SK-N-SH (cell line): ENCODE measurements around the gene SRGAP1. TPM values are rescaled to one million over a fixed set of nuclear protein-coding genes. Genes with fewer than 3 reads are reported as not detected.

Experiments
- CTCF ChIA-PET: fragments of 300-600, 350-600 bp; formaldehyde crosslinking; extraction: SDS; loops from one replicate; lab custom pipeline; 2021; lab: Yijun Ruan, JAX
- POLR2A ChIA-PET: fragments of 350-600 bp; sonication (Branson Sonifier 250); formaldehyde crosslinking; extraction: SDS; loops from one replicate; lab custom pipeline; 2020; ENCODE audit warnings: antibody characterized with exemption, inconsistent platforms; lab: Yijun Ruan, JAX
- DNase-seq: peaks from one replicate; pipeline ENCODE4 v3.0.0; 2012
- H2AFZ ChIP-seq: fragments of 200-600 bp; sonication (generic); 2 replicates; pipeline ENCODE4 v1.8.1; 2016; ENCODE audit warnings: antibody characterized with exemption, mild to moderate bottlenecking, low read depth
- H3F3A ChIP-seq: fragments of 200-600 bp; sonication (generic); replicated peaks from 2 replicates; pipeline ENCODE3; 2016; ENCODE audit warnings: antibody characterized with exemption, mild to moderate bottlenecking; ENCODE audit not compliant: insufficient read depth
- H3K27ac ChIP-seq, 2 experiments: fragments of 200-500 bp in 1 of 2; fragments of 200-600 bp in 1 of 2; sonication (Bioruptor generic) in 1 of 2; sonication (generic), shearing (Covaris generic) in 1 of 2; 2 replicates each; pipeline versions ENCODE4 v1.5.1 to v1.6.1; 2014 to 2016; ENCODE audit warnings: low read depth in 2 of 2, inconsistent platforms in 1 of 2, low read length in 1 of 2, mild to moderate bottlenecking in 1 of 2, mixed read lengths in 1 of 2
- H3K27me3 ChIP-seq: fragments of 200-600 bp; sonication (generic), shearing (Covaris generic); 2 replicates; pipeline ENCODE4 v1.6.1; 2016; ENCODE audit warnings: mixed run types; ENCODE audit not compliant: insufficient read depth
- H3K36me3 ChIP-seq, 2 experiments: fragments of 200-500 bp in 1 of 2; fragments of 200-600 bp in 1 of 2; sonication (Bioruptor generic) in 1 of 2; sonication (generic) in 1 of 2; replicated peaks in 1 of 2; 2 replicates each; pipeline versions ENCODE3 to v1.5.1; 2014 to 2016; ENCODE audit warnings: low read length in 1 of 2, mild to moderate bottlenecking in 1 of 2; ENCODE audit not compliant: insufficient read depth in 2 of 2, control insufficient read depth in 1 of 2
- H3K4me1 ChIP-seq, 2 experiments: fragments of 200-500 bp in 1 of 2; fragments of 200-600 bp in 1 of 2; sonication (Bioruptor generic) in 1 of 2; sonication (generic), shearing (Covaris generic) in 1 of 2; 2 replicates each; pipeline versions ENCODE4 v1.5.1 to v1.6.1; 2014 to 2016; ENCODE audit warnings: low read depth in 1 of 2, low read length in 1 of 2, mixed run types in 1 of 2; ENCODE audit not compliant: insufficient read depth in 2 of 2, control insufficient read depth in 1 of 2
- H3K4me2 ChIP-seq: fragments of 200-600 bp; sonication (generic), shearing (Covaris generic); 2 replicates; pipeline ENCODE4 v1.6.1; 2017; ENCODE audit warnings: mixed run types
- H3K4me3 ChIP-seq, 2 experiments: fragments of 200-500 bp in 1 of 2; fragments of 200-600 bp in 1 of 2; sonication (Bioruptor generic) in 1 of 2; sonication (generic), shearing (Covaris generic) in 1 of 2; 2 replicates each; pipeline versions ENCODE4 v1.5.1 to v1.8.1; 2014 to 2016; ENCODE audit warnings: low read depth in 2 of 2, inconsistent platforms in 1 of 2, low read length in 1 of 2, mild to moderate bottlenecking in 1 of 2, mixed read lengths in 1 of 2, moderate library complexity in 1 of 2
- H3K79me2 ChIP-seq: fragments of 200-600 bp; sonication (generic); 2 replicates; pipeline ENCODE4 v1.8.1; 2017; ENCODE audit warnings: mild to moderate bottlenecking; ENCODE audit not compliant: insufficient read depth
- H3K9ac ChIP-seq: fragments of 200-600 bp; sonication (generic); 2 replicates; pipeline ENCODE4 v1.6.1; 2017; ENCODE audit warnings: mixed run types
- H3K9me2 ChIP-seq: fragments of 200-600 bp; sonication (generic); 2 replicates; pipeline ENCODE4 v1.6.1; 2017; ENCODE audit warnings: mixed run types
- H3K9me3 ChIP-seq: fragments of 200-600 bp; sonication (generic); 2 replicates; pipeline ENCODE4 v1.6.1; 2017; ENCODE audit warnings: mixed run types, mild to moderate bottlenecking, moderate library complexity
- H4K20me1 ChIP-seq: fragments of 200-600 bp; sonication (generic); 2 replicates; pipeline ENCODE4 v1.6.1; 2017; ENCODE audit warnings: mild to moderate bottlenecking, mixed run types; ENCODE audit not compliant: insufficient read depth
- CHD2 ChIP-seq: fragments of 150-350 bp; IDR thresholded peaks from 2 replicates; pipeline ENCODE4 v1.6.1; 2018; ENCODE audit warnings: low read length; ENCODE audit not compliant: partially characterized antibody
- CTCF ChIP-seq: fragments of 200-600 bp; sonication (generic); IDR thresholded peaks from 2 replicates; pipeline ENCODE4 v1.6.1; 2017; ENCODE audit warnings: antibody characterized with exemption, mild to moderate bottlenecking, moderate library complexity
- EP300 ChIP-seq, 2 experiments: IDR thresholded peaks; 2 replicates each; pipeline versions ENCODE4 v1.4.0 to v1.6.1; 2012; ENCODE audit warnings: borderline replicate concordance in 1 of 2, low read depth in 1 of 2, low read length in 1 of 2
- EZH2phosphoT487 ChIP-seq: fragments of 200-600 bp; sonication (generic); IDR thresholded peaks from 2 replicates; pipeline ENCODE4 v1.6.1; 2017; ENCODE audit warnings: low read depth, mixed run types, mild to moderate bottlenecking, antibody characterized with exemption, moderate library complexity, borderline replicate concordance
- FOSL2 ChIP-seq: IDR thresholded peaks from 2 replicates; pipeline ENCODE4 v1.4.0; 2012; ENCODE audit warnings: low read depth, mild to moderate bottlenecking, moderate library complexity, borderline replicate concordance
- FOXJ3 ChIP-seq: sonication (generic); formaldehyde crosslinking; IDR thresholded peaks from 2 replicates; pipeline ENCODE4 v1.5.1; 2020; ENCODE audit warnings: mild to moderate bottlenecking, missing genetic modification reagents
- JUND ChIP-seq: IDR thresholded peaks from 2 replicates; pipeline ENCODE4 v1.4.0; 2012
- MEF2A ChIP-seq: IDR thresholded peaks from 2 replicates; pipeline ENCODE4 v1.4.0; 2012; ENCODE audit warnings: low read depth, borderline replicate concordance
- NFIC ChIP-seq: IDR thresholded peaks from 2 replicates; pipeline ENCODE4 v1.4.0; 2012; ENCODE audit warnings: borderline replicate concordance
- POLR2AphosphoS5 ChIP-seq: IDR thresholded peaks from 2 replicates; pipeline ENCODE4 v1.6.1; 2012; ENCODE audit warnings: low read depth, low read length
- RFX5 ChIP-seq: IDR thresholded peaks from 2 replicates; pipeline ENCODE4 v1.6.1; 2012; ENCODE audit warnings: mild to moderate bottlenecking, improper control_type of control experiment, low read length
- RXRA ChIP-seq: IDR thresholded peaks from 2 replicates; pipeline ENCODE4 v1.4.0; 2012; ENCODE audit warnings: low read depth, mild to moderate bottlenecking, borderline replicate concordance
- SMC3 ChIP-seq: IDR thresholded peaks from 2 replicates; pipeline ENCODE4 v1.6.1; 2012; ENCODE audit warnings: low read depth, low read length, improper control_type of control experiment
- TCF12 ChIP-seq: IDR thresholded peaks from 2 replicates; pipeline ENCODE4 v1.4.0; 2012
- TEAD4 ChIP-seq: IDR thresholded peaks from 2 replicates; pipeline ENCODE4 v1.4.0; 2012; ENCODE audit warnings: mild to moderate bottlenecking, borderline replicate concordance; ENCODE audit not compliant: insufficient read depth
- YY1 ChIP-seq: IDR thresholded peaks from 2 replicates; pipeline ENCODE4 v1.4.0; 2012; ENCODE audit warnings: low read depth, mild to moderate bottlenecking
- WGBS: methylation state at CpG from one replicate; pipeline ENCODE4 v1.1.6; 2017; ENCODE audit warnings: low lambda C conversion rate; 5-methylcytosine and 5-hydroxymethylcytosine counted together
- polyA plus RNA-seq, 3 experiments: library from polyadenylated mRNA; depleted of rRNA; stranded (reverse); fragments of >200 nt; gene quantifications; 2 replicates each; pipeline ENCODE4 v1.2.3, GENCODE V29; 2012

SRGAP1 gene
- polyA plus RNA-seq, 1 of the 3 experiments (the other 2 are of a cell fraction) = 2.6 TPM

DNA sequence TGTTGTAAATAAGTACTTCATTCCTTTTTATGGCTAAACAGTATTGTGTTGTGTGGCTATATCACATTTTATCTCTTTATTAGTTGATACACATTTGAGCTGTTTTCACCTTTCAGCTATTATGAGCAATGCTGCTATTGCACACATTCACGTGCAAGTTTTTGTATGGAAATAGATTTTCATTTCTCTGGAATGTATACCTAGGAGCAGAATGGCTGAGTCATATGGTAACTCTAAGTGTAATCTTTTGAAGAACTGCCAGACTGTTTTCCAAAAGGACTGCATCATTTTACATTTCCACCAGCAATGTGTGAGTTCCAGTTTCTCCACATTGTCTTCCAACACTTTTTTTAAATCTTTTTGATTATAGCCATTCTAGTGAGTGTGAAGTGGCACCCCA lies 134.0 kb downstream of the SRGAP1 start:
- no peak for DNase-seq
- CTCF ChIA-PET = no interaction called here
- H4K20me1 ChIP-seq = no peaks in the 10 kb centered on the region
- H3K9ac ChIP-seq = no peak overlapping the region
- no peaks in the 10 kb centered on the region for H3K27me3 ChIP-seq
- H3F3A ChIP-seq = peaks cover 14% of the 10 kb centered on the region
- H3K9me2 ChIP-seq = no peaks in the 10 kb centered on the region
- H3K79me2 ChIP-seq = peaks cover 30% of the 10 kb centered on the region; the same call in 1 of the 2 replicates
- TF ChIP-seq JUND (peak; percentile 49; the same call in 1 of the 2 replicates), EZH2phosphoT487 (no peak), FOSL2 (peak; percentile 56; the same call in 1 of the 2 replicates), EP300 (IDR thresholded peaks at IDR 0.05; ENCODE audit: borderline replicate concordance in 1 of 2, low read depth in 1 of 2, low read length in 1 of 2) (peak in 1 of 2 experiments; percentile 38; a peak in 1 of 4 replicates), CHD2 (no peak), TCF12 (peak; percentile 55), NFIC (peak; percentile 38; the same call in 1 of the 2 replicates), MEF2A (peak; percentile 54; the same call in 1 of the 2 replicates), TEAD4 (0 out of 2 replicates have a peak, but pooled peaks have one; percentile 28)
- no peaks in the 10 kb centered on the region for H3K9me3 ChIP-seq
- H3K36me3 ChIP-seq = no peaks in the 10 kb centered on the region
- H3K4me2 ChIP-seq = no peak overlapping the region
- no peak overlapping the region for H2AFZ ChIP-seq
- POLR2A ChIA-PET = no interaction called here
- no peaks in the 10 kb centered on the region; a peak in 2 of 4 replicates for H3K4me1 ChIP-seq
- H3K4me3 ChIP-seq = no peak overlapping the region
- WGBS = 3% methylated on average over 1 of the region's 1 CpG
- H3K27ac ChIP-seq = peak overlapping the region in 1 of 2 experiments; percentile 42; a peak in 1 of 4 replicates

GRCh38 chr12:63980211-63980610 lies 135.7 kb downstream of the SRGAP1 start:
- H3K79me2 ChIP-seq = peaks cover 30% of the 10 kb centered on the region; the same call in 1 of the 2 replicates
- no peaks in the 10 kb centered on the region for H4K20me1 ChIP-seq
- POLR2A ChIA-PET = no interaction called here
- H2AFZ ChIP-seq = no peak overlapping the region
- no peak overlapping the region for H3K27ac ChIP-seq
- H3K36me3 ChIP-seq = no peaks in the 10 kb centered on the region
- H3K4me1 ChIP-seq = no peaks in the 10 kb centered on the region; a peak in 2 of 4 replicates
- H3K9ac ChIP-seq = no peak overlapping the region
- no peaks in the 10 kb centered on the region for H3K9me3 ChIP-seq
- peaks cover 14% of the 10 kb centered on the region for H3F3A ChIP-seq
- H3K4me3 ChIP-seq = no peak overlapping the region
- CTCF ChIA-PET = interaction anchor here (0.9 kb wide), 2 partner anchors 11 to 64 kb away, joined by 3 read pairs; no protein-coding TSS in a partner anchor
- TF ChIP-seq FOSL2 = no peak
- TF ChIP-seq SMC3 = no peak
- no peak for TF ChIP-seq CTCF
- no peak for TF ChIP-seq RXRA
- TF ChIP-seq TCF12 = no peak
- no peak for TF ChIP-seq POLR2AphosphoS5
- TF ChIP-seq RFX5 = no peak
- TF ChIP-seq FOXJ3 (CRISPR knock-in tag) = no peak
- TF ChIP-seq YY1 = no peak
- H3K9me2 ChIP-seq = no peaks in the 10 kb centered on the region
- 95% methylated on average over 4 of the region's 4 CpGs for WGBS
- no peaks in the 10 kb centered on the region for H3K27me3 ChIP-seq
- no peak for DNase-seq
- H3K4me2 ChIP-seq = no peak overlapping the region
